CD4-positive, alpha-beta memory T cell (primary cell): Measurements from ENCODE around the gene SSBP3. TPM values are rescaled to one million over a fixed set of nuclear protein-coding genes. Genes with fewer than 3 reads are reported as not detected.

Experiments
- CTCF ChIA-PET: fragments of 350-600 bp; sonication (Branson Sonifier 250); formaldehyde crosslinking; loops from one replicate; lab custom pipeline; 2021; ENCODE audit warnings: inconsistent platforms; ENCODE audit not compliant: partially characterized antibody; lab: Charles Lee
- POLR2A ChIA-PET: fragments of 350-600 bp; sonication (Branson Sonifier 250); formaldehyde crosslinking; loops from one replicate; lab custom pipeline; 2021; ENCODE audit not compliant: partially characterized antibody; lab: Charles Lee
- DNase-seq, 5 donors: peaks; one replicate each; pipeline versions ENCODE4 v3.0.0 to v3.0.0-alpha.2; 2020 to 2022; ENCODE audit warnings: mixed read lengths in 1 of 5
- H3K27ac ChIP-seq: one replicate; pipeline ENCODE4 v1.7.0; 2013; ENCODE audit warnings: low read depth, low read length
- H3K27me3 ChIP-seq: 2 replicates; pipeline ENCODE4 v1.7.0; 2013; ENCODE audit warnings: mild to moderate bottlenecking, low read length, moderate library complexity; ENCODE audit not compliant: insufficient read depth
- H3K36me3 ChIP-seq: 2 replicates; pipeline ENCODE4 v1.7.0; 2013; ENCODE audit warnings: mild to moderate bottlenecking, low read length, moderate library complexity; ENCODE audit not compliant: insufficient read depth
- H3K4me1 ChIP-seq: 2 replicates; pipeline ENCODE4 v1.7.0; 2013; ENCODE audit warnings: mild to moderate bottlenecking, low read length, moderate library complexity; ENCODE audit not compliant: insufficient read depth
- H3K4me3 ChIP-seq, 2 donors: one replicate each; pipeline ENCODE4 v1.7.0; 2013; ENCODE audit warnings: low read length in 2 of 2, mild to moderate bottlenecking in 1 of 2
- H3K9me3 ChIP-seq, 2 donors: one replicate each; pipeline ENCODE4 v1.7.0; 2013; ENCODE audit warnings: low read length in 2 of 2, control low read depth in 1 of 2; ENCODE audit not compliant: control insufficient read depth in 1 of 2
- H3K27ac Mint-ChIP-seq, 7 donors: one replicate each; pipeline ENCODE4 v1.8.0; 2020 to 2021; ENCODE audit warnings: mixed read lengths in 7 of 7, mild to moderate bottlenecking in 6 of 7, inconsistent platforms in 3 of 7, moderate library complexity in 3 of 7
- H3K27me3 Mint-ChIP-seq, 2 donors: one replicate each; pipeline ENCODE4 v1.8.0; 2020 to 2021; ENCODE audit warnings: mixed read lengths in 2 of 2
- H3K36me3 Mint-ChIP-seq, 2 donors: one replicate each; pipeline ENCODE4 v1.8.0; 2020 to 2021; ENCODE audit warnings: mixed read lengths in 2 of 2, inconsistent platforms in 1 of 2, mild to moderate bottlenecking in 1 of 2
- H3K4me1 Mint-ChIP-seq, 4 donors: one replicate each; pipeline ENCODE4 v1.8.0; 2020 to 2021; ENCODE audit warnings: mixed read lengths in 4 of 4, mild to moderate bottlenecking in 1 of 4
- H3K4me3 Mint-ChIP-seq, 8 donors: one replicate each; pipeline ENCODE4 v1.8.0; 2020 to 2021; ENCODE audit warnings: mixed read lengths in 8 of 8, mild to moderate bottlenecking in 7 of 8, moderate library complexity in 6 of 8, inconsistent platforms in 3 of 8
- H3K9me3 Mint-ChIP-seq, 8 donors: one replicate each; pipeline ENCODE4 v1.8.0; 2020 to 2021; ENCODE audit warnings: mixed read lengths in 8 of 8, mild to moderate bottlenecking in 5 of 8, inconsistent platforms in 3 of 8, moderate library complexity in 1 of 8
- intact Hi-C: fragments of 100-400 bp; cut with micrococcal nuclease; formaldehyde crosslinking; loops from one replicate; pipeline ENCODE4 v1.15.1; 2023
- polyA plus RNA-seq, 2 donors: library from polyadenylated mRNA; unstranded; fragments of 300-500 nt; fragmentation: Illumina TruSeq; gene quantifications; one replicate each; pipeline ENCODE4 v1.2.3, GENCODE V29; 2021
- total RNA-seq, 2 experiments: library from RNA; stranded (reverse); gene quantifications; one replicate each; pipeline ENCODE4 v1.2.3, GENCODE V29; 2021

The SSBP3 gene
- total and polyA plus RNA-seq, 4 experiments from 2014 or later = 10.9 to 87.6 (median 45.1) TPM

- Histone ChIP-seq H3K9me3 (no peaks in the 10 kb centered on the region), H3K27me3 (no peaks in the 10 kb centered on the region), H3K4me1 (no peaks in the 10 kb centered on the region), H3K27ac (no peak overlapping the region), H3K4me3 (no peak overlapping the region), H3K36me3 (no peaks in the 10 kb centered on the region)
- Mint-ChIP-seq H3K4me3 (no peak overlapping the region), H3K27ac (no peak overlapping the region), H3K27me3 (no peaks in the 10 kb centered on the region), H3K9me3 (no peaks in the 10 kb centered on the region), H3K4me1 (peaks cover 0 to 1% (median under 1%) of the 10 kb centered on the region in 4 donors), H3K36me3 (peaks cover 4 to 6% of the 10 kb centered on the region in 2 donors)
- DNase-seq = no peak
- intact Hi-C loops = no loop called here
- ChIA-PET POLR2A (no interaction called here), CTCF (no interaction called here)
Measured at GRCh38 chr1:54176621-54177327, 229.4 kb downstream of the SSBP3 start.

Other genes with a start within 250 kb of the SSBP3 start
- gene CYB5RL, start 206.4 kb downstream of the SSBP3 start, total RNA-seq = 10 to 100 TPM; 10.5 to 10.7 TPM
- 1 to 10 TPM; 1.3 to 4.4 TPM for gene CYB5RL, start 206.4 kb downstream of the SSBP3 start, polyA plus RNA-seq
- gene MRPL37, start 206.2 kb downstream of the SSBP3 start, total RNA-seq = 10 to 100 TPM; 33.4 to 39.0 TPM
- gene MRPL37, start 206.2 kb downstream of the SSBP3 start, polyA plus RNA-seq = 10 to 100 TPM; 53.2 to 89.1 TPM
- under 1 TPM; 0.64 to 1.00 TPM for gene ACOT11, start 141.8 kb upstream of the SSBP3 start, total RNA-seq
- gene ACOT11, start 141.8 kb upstream of the SSBP3 start, polyA plus RNA-seq = not detected
- gene FAM151A, start 217.1 kb upstream of the SSBP3 start, total RNA-seq = not detected
- gene FAM151A, start 217.1 kb upstream of the SSBP3 start, polyA plus RNA-seq = not detected
- under 1 TPM; 0.22 to 0.38 TPM for gene MROH7, start 235.4 kb upstream of the SSBP3 start, total RNA-seq
- not detected for gene MROH7, start 235.4 kb upstream of the SSBP3 start, polyA plus RNA-seq